ENCODE results near the gene HHLA2.

DNA sequence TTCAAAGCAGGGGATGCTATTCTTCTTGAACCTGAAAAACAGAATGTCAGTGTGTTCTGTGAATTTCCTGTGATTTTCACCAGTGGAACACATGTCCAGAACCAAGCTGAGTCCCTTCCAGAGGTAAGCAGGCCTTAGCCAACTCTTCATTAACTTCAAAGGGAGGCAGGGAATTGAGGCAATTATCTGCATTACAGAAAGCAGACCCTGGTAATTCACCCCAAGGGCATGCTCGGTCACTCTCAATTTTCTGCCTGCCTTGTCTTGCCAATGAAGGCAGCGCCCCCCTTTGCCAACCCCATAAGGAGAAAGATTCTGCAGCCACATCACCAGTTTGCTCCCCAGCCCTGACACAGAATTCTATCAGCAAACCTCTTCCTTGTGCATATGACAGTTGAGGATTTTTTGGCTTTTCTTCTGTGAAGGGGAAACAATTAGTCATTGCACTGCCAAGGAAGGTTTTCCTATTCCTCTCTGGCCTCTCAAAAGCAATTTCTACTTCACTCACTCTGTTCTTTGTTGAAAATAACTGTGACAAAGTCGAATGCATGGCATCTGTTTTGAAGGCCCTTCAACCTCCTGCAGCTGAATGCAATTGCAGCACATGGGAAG is 85.3 kb downstream of the HHLA2 start:
- TF ChIP-seq CTCF (IDR thresholded peaks at IDR 0.05; ENCODE audit: control extremely low read depth in 1 of 3, insufficient read depth in 1 of 3, low read depth in 1 of 3, low read length in 3 of 3), result peak; percentile 0 to 26 (median 7); a peak in 3 of 4 replicates
- no peak for TF ChIP-seq POLR2AphosphoS5 (IDR thresholded peaks at IDR 0.05; ENCODE audit: low read depth, low read length)
- no peak for TF ChIP-seq EGR1 (IDR thresholded peaks at IDR 0.05; ENCODE audit: borderline replicate concordance, low read depth, low read length)
- TF ChIP-seq POLR2A (IDR thresholded peaks at IDR 0.05; ENCODE audit: control extremely low read depth in 1 of 2, low read depth in 2 of 2, low read length in 2 of 2), result no peak
- TF ChIP-seq CHD2 (IDR thresholded peaks at IDR 0.05; ENCODE audit: low read length), result no peak
- no peak for TF ChIP-seq HDAC6 (IDR thresholded peaks at IDR 0.05; ENCODE audit: low read depth, low read length)
- TF ChIP-seq SIRT6 (IDR thresholded peaks at IDR 0.05; ENCODE audit: low read length), result no peak
- TF ChIP-seq BCL11A (IDR thresholded peaks at IDR 0.05; ENCODE audit: low read depth in 2 of 2, low read length in 2 of 2), result no peak
- TF ChIP-seq JUN (IDR thresholded peaks at IDR 0.05; ENCODE audit: low read depth, low read length), result no peak
- no peak for TF ChIP-seq CEBPB (IDR thresholded peaks at IDR 0.05; ENCODE audit: low read depth, low read length)
- TF ChIP-seq SRF (IDR thresholded peaks at IDR 0.05; ENCODE audit: low read depth, low read length), result no peak
- no peak for TF ChIP-seq MAFK (IDR thresholded peaks at IDR 0.05; ENCODE audit: low read depth, low read length)
